Measurements from ENCODE around the gene CLCC1.

GRCh38 chr1:108961752-108962486 is 1.4 kb downstream of the CLCC1 start:
- TF ChIP-seq CTCF (IDR thresholded peaks at IDR 0.05) (no peak), POLR2A (IDR thresholded peaks at IDR 0.05) (no peak)
